HepG2 (cell line): Measurements from ENCODE around the gene IKZF3. TPM values are rescaled to one million over a fixed set of nuclear protein-coding genes. Genes with fewer than 3 reads are reported as not detected.

Experiments used
- CEBPZ ChIP-seq: IDR thresholded peaks from 2 replicates; pipeline ENCODE4 v1.6.1; 2012; ENCODE audit warnings: low read length, improper control_type of control experiment
- EP300 ChIP-seq, 3 experiments: sonication (generic) in 1 of 3; formaldehyde crosslinking in 1 of 3; IDR thresholded peaks; 2 replicates each; pipeline versions ENCODE4 v1.5.1 to v1.6.1; 2011 to 2020; ENCODE audit warnings: low read depth in 2 of 3, low read length in 2 of 3, borderline replicate concordance in 1 of 3, improper control_type of control experiment in 1 of 3, mild to moderate bottlenecking in 1 of 3, missing genetic modification reagents in 1 of 3, moderate library complexity in 1 of 3
- ETV6 ChIP-seq: sonication (generic); formaldehyde crosslinking; conservative IDR thresholded peaks from 2 replicates; pipeline ENCODE4 v1.4.0; 2020; ENCODE audit warnings: missing genetic modification reagents
- FOXP1 ChIP-seq, 2 experiments: fragments of 450-650 bp in 1 of 2; IDR thresholded peaks; 2 replicates each; pipeline ENCODE4 v1.6.1; 2017 to 2018; ENCODE audit warnings: antibody characterized with exemption in 1 of 2
- HNRNPL ChIP-seq: fragments of 200-400 bp; formaldehyde crosslinking; IDR thresholded peaks from 2 replicates; pipeline ENCODE4 v1.6.1; 2017; ENCODE audit warnings: mild to moderate bottlenecking, low read depth, low read length
- HNRNPLL ChIP-seq: fragments of 200-400 bp; formaldehyde crosslinking; IDR thresholded peaks from 2 replicates; pipeline ENCODE4 v1.6.1; 2017; ENCODE audit warnings: mild to moderate bottlenecking, low read depth, low read length; ENCODE audit not compliant: poor library complexity, severe bottlenecking
- MED8 ChIP-seq: sonication (generic); formaldehyde crosslinking; IDR thresholded peaks from 2 replicates; pipeline ENCODE4 v1.8.1; 2023; ENCODE audit warnings: mild to moderate bottlenecking, missing genetic modification reagents; ENCODE audit not compliant: insufficient replicate concordance
- MLXIP ChIP-seq: sonication (generic); formaldehyde crosslinking; IDR thresholded peaks from 2 replicates; pipeline ENCODE4 v1.9.0; 2021; ENCODE audit warnings: missing genetic modification reagents, borderline replicate concordance
- MNT ChIP-seq: fragments of 450-650 bp; IDR thresholded peaks from 2 replicates; pipeline ENCODE4 v1.6.1; 2016
- POLR2A ChIP-seq, 2 experiments: IDR thresholded peaks; 2 replicates each; pipeline ENCODE4 v1.6.1; 2011; ENCODE audit warnings: low read depth in 2 of 2, low read length in 2 of 2, mild to moderate bottlenecking in 1 of 2, moderate library complexity in 1 of 2; ENCODE audit not compliant: insufficient read depth in 1 of 2
- ZNF160 ChIP-seq: sonication (generic); formaldehyde crosslinking; IDR thresholded peaks from 2 replicates; pipeline ENCODE4 v1.8.0; 2022; ENCODE audit warnings: mild to moderate bottlenecking, inconsistent platforms, missing genetic modification reagents
- ZNF253 ChIP-seq: sonication (generic); formaldehyde crosslinking; IDR thresholded peaks from 2 replicates; pipeline ENCODE4 v1.8.0; 2022; ENCODE audit warnings: mild to moderate bottlenecking, missing genetic modification reagents, borderline replicate concordance
- ZNF879 ChIP-seq: sonication (generic); formaldehyde crosslinking; IDR thresholded peaks from 2 replicates; pipeline ENCODE4 v1.8.1; 2023; ENCODE audit warnings: missing genetic modification reagents
- polyA plus RNA-seq, 8 experiments: library from polyadenylated mRNA; depleted of rRNA in 3 of 8; stranded (reverse) in 7 of 8; unstranded in 1 of 8; fragments of >200 nt; fragmentation: Illumina TruSeq in 4 of 8; extraction: Trizol in 4 of 8; gene quantifications; 2 replicates each; pipeline versions ENCODE4 v1.2.1 to v1.2.3, GENCODE V29; 2011 to 2016; ENCODE audit warnings: low read depth in 4 of 8, missing spikeins in 1 of 8, mixed read lengths in 1 of 8; ENCODE audit not compliant: insufficient read depth in 1 of 8
- total RNA-seq, 5 experiments: library from RNA; depleted of rRNA; stranded (reverse); fragments of >200 nt; fragmentation: Illumina TruSeq; extraction: Trizol; gene quantifications; 2 replicates each; pipeline ENCODE4 v1.2.3, GENCODE V29; 2016; ENCODE audit warnings: low read depth in 1 of 5
- TF ChIP-seq, protein P1 (sequence below), 2 experiments: sonication (generic) in 1 of 2; formaldehyde crosslinking in 1 of 2; IDR thresholded peaks; 2 replicates each; pipeline versions ENCODE4 v1.4.0 to v1.6.1; 2016 to 2020; ENCODE audit warnings: borderline replicate concordance in 1 of 2, low read depth in 1 of 2, mild to moderate bottlenecking in 1 of 2, missing genetic modification reagents in 1 of 2

The IKZF3 gene
- total and polyA plus RNA-seq, 2 of the 13 experiments (the other 11 are each of a cell fraction or from before 2014, with no cell fraction given), result not detected

DNA sequence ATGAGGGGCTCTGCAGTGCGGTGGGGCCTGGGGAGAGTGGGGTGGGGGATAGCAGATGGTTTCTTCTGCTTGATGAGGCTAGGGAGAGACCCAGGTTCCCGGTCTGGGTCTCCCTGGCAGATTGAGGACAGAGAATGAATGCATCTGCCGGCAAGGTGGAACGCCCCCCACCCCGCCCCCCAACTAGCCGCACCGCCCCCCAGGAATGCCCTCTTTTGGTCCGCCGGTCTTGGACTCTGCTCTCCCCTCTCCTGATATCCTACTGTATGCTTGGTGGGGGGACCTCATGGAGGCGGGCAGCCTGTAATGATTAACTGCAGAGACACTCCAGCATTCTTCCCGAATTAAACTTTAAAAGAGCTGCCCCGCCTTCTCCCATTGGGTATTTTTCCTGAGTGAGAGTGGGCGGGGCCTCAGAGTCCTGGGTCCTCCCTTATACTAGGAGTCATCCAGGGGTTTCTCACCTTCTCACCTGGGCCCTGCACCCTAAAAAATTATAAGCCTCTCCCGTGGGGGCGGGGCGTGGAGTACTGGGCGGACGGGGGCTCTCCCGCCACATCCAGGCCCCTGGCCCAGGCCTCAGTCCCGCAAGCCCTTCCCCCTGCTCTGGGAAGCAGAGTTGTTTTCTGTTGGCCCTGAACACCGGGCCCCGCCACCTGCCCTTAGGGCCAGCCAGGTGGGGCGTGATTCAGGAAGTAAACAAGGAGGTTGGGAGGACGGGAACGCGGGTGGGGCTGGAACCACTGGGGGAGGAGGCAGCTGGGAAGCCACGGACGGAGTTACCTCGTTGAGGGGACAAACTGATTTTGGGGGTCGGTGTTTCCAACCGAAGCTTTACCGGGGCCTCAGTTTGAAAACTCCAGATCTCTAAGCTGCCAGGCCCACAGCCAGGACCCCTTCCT lies 124.9 kb downstream of the IKZF3 start (continued):
- TF ChIP-seq MED8 (CRISPR knock-in tag), result peak; percentile 89
- TF ChIP-seq EP300 (IDR thresholded peaks at IDR 0.05; ENCODE audit: low read depth in 2 of 2, low read length in 2 of 2), result peak in 1 of 2 experiments; percentile 76; a peak in 2 of 4 replicates
- peak; percentile 83 for TF ChIP-seq EP300 (CRISPR knock-in tag; IDR thresholded peaks at IDR 0.05; ENCODE audit: borderline replicate concordance)
- TF ChIP-seq MNT, result peak; percentile 63
- no peak for TF ChIP-seq CEBPZ
- TF ChIP-seq MLXIP (CRISPR knock-in tag), result no peak
- peak; percentile 63 for TF ChIP-seq HNRNPLL
- no peak for TF ChIP-seq ZNF253
- peak; percentile 84 for TF ChIP-seq ZNF160 (CRISPR knock-in tag)
- TF ChIP-seq ETV6 (CRISPR knock-in tag), result no peak; the same call in 1 of the 2 replicates
- peak; percentile 72 to 79 for TF ChIP-seq POLR2A (IDR thresholded peaks at IDR 0.05; ENCODE audit: insufficient read depth in 1 of 2, low read depth in 2 of 2, low read length in 2 of 2)
- TF ChIP-seq FOXP1 (IDR thresholded peaks at IDR 0.05), result no peak
- TF ChIP-seq FOXP1 (CRISPR knock-in tag; IDR thresholded peaks at IDR 0.05), result peak; percentile 96
- TF ChIP-seq HNRNPL, result peak; percentile 71; the same call in 1 of the 2 replicates
- TF ChIP-seq, protein P1, sequence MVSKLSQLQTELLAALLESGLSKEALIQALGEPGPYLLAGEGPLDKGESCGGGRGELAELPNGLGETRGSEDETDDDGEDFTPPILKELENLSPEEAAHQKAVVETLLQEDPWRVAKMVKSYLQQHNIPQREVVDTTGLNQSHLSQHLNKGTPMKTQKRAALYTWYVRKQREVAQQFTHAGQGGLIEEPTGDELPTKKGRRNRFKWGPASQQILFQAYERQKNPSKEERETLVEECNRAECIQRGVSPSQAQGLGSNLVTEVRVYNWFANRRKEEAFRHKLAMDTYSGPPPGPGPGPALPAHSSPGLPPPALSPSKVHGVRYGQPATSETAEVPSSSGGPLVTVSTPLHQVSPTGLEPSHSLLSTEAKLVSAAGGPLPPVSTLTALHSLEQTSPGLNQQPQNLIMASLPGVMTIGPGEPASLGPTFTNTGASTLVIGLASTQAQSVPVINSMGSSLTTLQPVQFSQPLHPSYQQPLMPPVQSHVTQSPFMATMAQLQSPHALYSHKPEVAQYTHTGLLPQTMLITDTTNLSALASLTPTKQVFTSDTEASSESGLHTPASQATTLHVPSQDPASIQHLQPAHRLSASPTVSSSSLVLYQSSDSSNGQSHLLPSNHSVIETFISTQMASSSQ (IDR thresholded peaks at IDR 0.05; ENCODE audit: low read depth), result peak; percentile 95
- TF ChIP-seq, protein P1 (CRISPR knock-in tag; IDR thresholded peaks at IDR 0.05; ENCODE audit: borderline replicate concordance), result peak; percentile 96
- peak; percentile 95; the same call in 1 of the 2 replicates for TF ChIP-seq ZNF879
